ENCODE results near the gene SOX5. TPM values are rescaled to one million over a fixed set of nuclear protein-coding genes. Genes with fewer than 3 reads are reported as not detected.

SOX5 gene
- total and polyA plus RNA-seq, 9 of the 15 experiments (the other 6 are each of a cell fraction or from before 2014, with no cell fraction given): 8.3 to 16.5 (median 11.9) TPM

GRCh38 chr12:23546756-23547155 is 402.7 kb downstream of the SOX5 start:
- Histone ChIP-seq H3K36me3 (ENCODE audit: control insufficient read depth, insufficient read depth, low read length) (peaks cover 40% of the 10 kb centered on the region), H3K4me2 (ENCODE audit: insufficient read depth, low read length) (no peak overlapping the region), H3K4me1 (replicated peaks in 1 of 2; ENCODE audit: control insufficient read depth in 2 of 2, insufficient read depth in 2 of 2, low read length in 2 of 2) (peaks cover 0 to 3% of the 10 kb centered on the region in 2 experiments; a peak in 2 of 5 replicates), H3K9me3 (replicated peaks; ENCODE audit: control insufficient read depth, insufficient read depth, low read depth, low read length) (no peaks in the 10 kb centered on the region; the same call in 1 of the 2 replicates), H3K27me3 (ENCODE audit: control insufficient read depth in 2 of 2, insufficient read depth in 2 of 2, low read length in 2 of 2) (no peaks in the 10 kb centered on the region), H3K27ac (ENCODE audit: extremely low read depth, low read depth, low read length) (no peak overlapping the region), H3K79me2 (ENCODE audit: control insufficient read depth, insufficient read depth, low read length) (no peaks in the 10 kb centered on the region), H3K4me3 (no peak overlapping the region), H3K9ac (ENCODE audit: insufficient read depth in 1 of 2, low read depth in 2 of 2, low read length in 2 of 2) (no peak overlapping the region), H2AFZ (ENCODE audit: low read depth, low read length) (no peak overlapping the region), H3K9me1 (ENCODE audit: control insufficient read depth, insufficient read depth, low read length) (no peaks in the 10 kb centered on the region), H4K20me1 (replicated peaks; ENCODE audit: control insufficient read depth, insufficient read depth, low read length) (no peaks in the 10 kb centered on the region)
- no peak for DNase-seq (ENCODE audit: extremely low read depth in 1 of 4, low spot score in 3 of 4)
- ChIA-PET CTCF (ENCODE audit: low intra/inter-chr PET ratio) (interaction anchor here (0.5 kb wide), 1 partner anchor 9 kb away, joined by 3 read pairs; no protein-coding TSS in a partner anchor), POLR2A (no interaction called here)
- FAIRE-seq: no peak
- no peak for ATAC-seq
- 84% methylated on average over 4 of the region's 4 CpGs for WGBS (ENCODE audit: insufficient coverage, low coverage, missing lambda C conversion rate)
- no TSS peak for BruUV-seq (replicated peaks)
- in situ Hi-C loops (cut with MboI): no loop called here
- intact Hi-C loops (cut with micrococcal nuclease): no loop called here
- TF ChIP-seq ZNF75A (CRISPR knock-in tag; IDR thresholded peaks at IDR 0.05) (no peak), MITF (IDR thresholded peaks at IDR 0.05) (no peak), GTF2A2 (tag; IDR thresholded peaks at IDR 0.05) (no peak), NFATC3 (IDR thresholded peaks at IDR 0.05) (no peak), NR0B1 (IDR thresholded peaks at IDR 0.05; ENCODE audit: partially characterized antibody) (no peak), ZBTB9 (CRISPR knock-in tag; IDR thresholded peaks at IDR 0.05) (no peak), JUNB (CRISPR knock-in tag; conservative IDR thresholded peaks at IDR 0.05) (no peak), ZBTB33 (CRISPR knock-in tag; IDR thresholded peaks at IDR 0.05) (no peak), SRSF7 (optimal IDR thresholded peaks at IDR 0.05; ENCODE audit: low read depth, low read length) (no peak), ZNF140 (CRISPR knock-in tag; IDR thresholded peaks at IDR 0.05) (no peak), ZNF398 (CRISPR knock-in tag; IDR thresholded peaks at IDR 0.05) (no peak), PHF20 (IDR thresholded peaks at IDR 0.05; ENCODE audit: partially characterized antibody) (no peak)
- TF ChIP-seq, protein P1, sequence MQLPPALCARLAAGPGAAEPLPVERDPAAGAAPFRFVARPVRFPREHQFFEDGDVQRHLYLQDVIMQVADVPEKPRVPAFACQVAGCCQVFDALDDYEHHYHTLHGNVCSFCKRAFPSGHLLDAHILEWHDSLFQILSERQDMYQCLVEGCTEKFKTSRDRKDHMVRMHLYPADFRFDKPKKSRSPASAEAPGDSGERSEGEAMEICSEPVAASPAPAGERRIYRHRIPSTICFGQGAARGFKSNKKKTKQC (CRISPR knock-in tag; IDR thresholded peaks at IDR 0.05): no peak
- TF ChIP-seq, protein P2, sequence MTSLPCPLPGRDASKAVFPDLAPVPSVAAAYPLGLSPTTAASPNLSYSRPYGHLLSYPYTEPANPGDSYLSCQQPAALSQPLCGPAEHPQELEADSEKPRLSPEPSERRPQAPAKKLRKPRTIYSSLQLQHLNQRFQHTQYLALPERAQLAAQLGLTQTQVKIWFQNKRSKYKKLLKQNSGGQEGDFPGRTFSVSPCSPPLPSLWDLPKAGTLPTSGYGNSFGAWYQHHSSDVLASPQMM (CRISPR knock-in tag; IDR thresholded peaks at IDR 0.05): no peak
